CD4-positive, alpha-beta memory T cell (primary cell): ENCODE data around the gene RAB20. TPM values are rescaled to one million over a fixed set of nuclear protein-coding genes. Genes with fewer than 3 reads are reported as not detected.

Source experiments
- CTCF ChIA-PET: fragments of 350-600 bp; sonication (Branson Sonifier 250); formaldehyde crosslinking; loops from one replicate; lab custom pipeline; 2021; ENCODE audit warnings: inconsistent platforms; ENCODE audit not compliant: partially characterized antibody; lab: Charles Lee
- POLR2A ChIA-PET: fragments of 350-600 bp; sonication (Branson Sonifier 250); formaldehyde crosslinking; loops from one replicate; lab custom pipeline; 2021; ENCODE audit not compliant: partially characterized antibody; lab: Charles Lee
- DNase-seq, 5 donors: peaks; one replicate each; pipeline versions ENCODE4 v3.0.0 to v3.0.0-alpha.2; 2020 to 2022; ENCODE audit warnings: mixed read lengths in 1 of 5
- H3K27ac ChIP-seq: one replicate; pipeline ENCODE4 v1.7.0; 2013; ENCODE audit warnings: low read depth, low read length
- H3K27me3 ChIP-seq: 2 replicates; pipeline ENCODE4 v1.7.0; 2013; ENCODE audit warnings: mild to moderate bottlenecking, low read length, moderate library complexity; ENCODE audit not compliant: insufficient read depth
- H3K36me3 ChIP-seq: 2 replicates; pipeline ENCODE4 v1.7.0; 2013; ENCODE audit warnings: mild to moderate bottlenecking, low read length, moderate library complexity; ENCODE audit not compliant: insufficient read depth
- H3K4me1 ChIP-seq: 2 replicates; pipeline ENCODE4 v1.7.0; 2013; ENCODE audit warnings: mild to moderate bottlenecking, low read length, moderate library complexity; ENCODE audit not compliant: insufficient read depth
- H3K4me3 ChIP-seq, 2 donors: one replicate each; pipeline ENCODE4 v1.7.0; 2013; ENCODE audit warnings: low read length in 2 of 2, mild to moderate bottlenecking in 1 of 2
- H3K9me3 ChIP-seq, 2 donors: one replicate each; pipeline ENCODE4 v1.7.0; 2013; ENCODE audit warnings: low read length in 2 of 2, control low read depth in 1 of 2; ENCODE audit not compliant: control insufficient read depth in 1 of 2
- H3K27ac Mint-ChIP-seq, 7 donors: one replicate each; pipeline ENCODE4 v1.8.0; 2020 to 2021; ENCODE audit warnings: mixed read lengths in 7 of 7, mild to moderate bottlenecking in 6 of 7, inconsistent platforms in 3 of 7, moderate library complexity in 3 of 7
- H3K27me3 Mint-ChIP-seq, 2 donors: one replicate each; pipeline ENCODE4 v1.8.0; 2020 to 2021; ENCODE audit warnings: mixed read lengths in 2 of 2
- H3K36me3 Mint-ChIP-seq, 2 donors: one replicate each; pipeline ENCODE4 v1.8.0; 2020 to 2021; ENCODE audit warnings: mixed read lengths in 2 of 2, inconsistent platforms in 1 of 2, mild to moderate bottlenecking in 1 of 2
- H3K4me1 Mint-ChIP-seq, 4 donors: one replicate each; pipeline ENCODE4 v1.8.0; 2020 to 2021; ENCODE audit warnings: mixed read lengths in 4 of 4, mild to moderate bottlenecking in 1 of 4
- H3K4me3 Mint-ChIP-seq, 8 donors: one replicate each; pipeline ENCODE4 v1.8.0; 2020 to 2021; ENCODE audit warnings: mixed read lengths in 8 of 8, mild to moderate bottlenecking in 7 of 8, moderate library complexity in 6 of 8, inconsistent platforms in 3 of 8
- H3K9me3 Mint-ChIP-seq, 8 donors: one replicate each; pipeline ENCODE4 v1.8.0; 2020 to 2021; ENCODE audit warnings: mixed read lengths in 8 of 8, mild to moderate bottlenecking in 5 of 8, inconsistent platforms in 3 of 8, moderate library complexity in 1 of 8
- intact Hi-C: fragments of 100-400 bp; cut with micrococcal nuclease; formaldehyde crosslinking; loops from one replicate; pipeline ENCODE4 v1.15.1; 2023
- polyA plus RNA-seq, 2 donors: library from polyadenylated mRNA; unstranded; fragments of 300-500 nt; fragmentation: Illumina TruSeq; gene quantifications; one replicate each; pipeline ENCODE4 v1.2.3, GENCODE V29; 2021
- total RNA-seq, 2 experiments: library from RNA; stranded (reverse); gene quantifications; one replicate each; pipeline ENCODE4 v1.2.3, GENCODE V29; 2021

RAB20 gene
- total and polyA plus RNA-seq, 4 experiments from 2014 or later = 2.2 to 5.7 (median 3.0) TPM

DNA sequence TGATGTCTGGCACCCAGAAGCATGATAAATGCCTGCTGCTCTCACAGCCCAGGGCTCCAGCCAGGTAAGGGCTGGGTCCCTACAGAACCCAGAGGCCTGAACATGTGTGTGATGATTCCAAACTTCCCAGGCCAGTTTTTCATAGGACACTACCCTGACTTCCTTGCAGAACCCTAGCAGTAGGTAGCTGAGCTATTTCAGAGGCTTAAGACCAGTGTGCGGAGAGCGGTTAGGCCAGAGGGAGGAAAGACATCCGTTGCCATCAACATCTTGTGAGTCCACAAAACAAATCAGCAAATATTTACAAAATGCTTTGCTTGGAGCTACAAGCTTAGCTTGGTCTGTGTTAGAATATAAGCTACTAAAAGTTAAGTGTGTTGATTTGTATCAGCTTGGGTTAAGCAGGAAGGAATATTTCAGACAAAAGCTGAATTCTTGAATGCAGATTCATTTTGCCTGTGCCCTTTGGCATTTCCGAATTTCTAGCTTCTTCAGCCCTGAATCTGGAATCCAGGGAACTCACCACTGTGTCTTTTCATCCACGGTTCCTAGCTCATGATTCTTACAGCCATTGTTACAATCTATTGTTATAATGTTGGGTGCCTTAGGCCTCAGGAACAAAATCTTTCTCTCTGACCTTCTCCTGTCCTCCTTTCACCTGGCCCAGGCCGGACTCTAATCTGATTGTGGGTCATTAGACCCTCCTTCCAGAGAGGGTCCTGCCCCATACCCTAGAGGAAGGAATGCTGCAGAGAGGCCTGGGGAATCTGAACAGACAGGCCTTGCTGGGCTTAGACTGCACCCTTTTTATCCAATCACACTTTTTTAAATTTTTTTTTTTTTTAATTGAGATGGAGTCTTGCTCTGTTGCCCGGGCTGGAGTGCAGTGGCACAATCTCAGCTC, 12.4 kb downstream of the RAB20 start:
- H3K36me3 Mint-ChIP-seq = peaks cover 0 to 9% of the 10 kb centered on the region in 2 donors
- H3K27me3 ChIP-seq = no peaks in the 10 kb centered on the region
- ChIA-PET POLR2A (no interaction called here), CTCF (interaction anchor here (0.9 to 1.0 kb wide), 2 partner anchors 11 to 271 kb away, joined by 3 to 4 read pairs; no protein-coding TSS in a partner anchor)
- H3K9me3 ChIP-seq = no peaks in the 10 kb centered on the region
- peaks cover 0 to 4% (median 0%) of the 10 kb centered on the region in 8 donors for H3K9me3 Mint-ChIP-seq
- H3K4me1 ChIP-seq = no peaks in the 10 kb centered on the region
- intact Hi-C loops = no loop called here
- H3K4me3 ChIP-seq = no peak overlapping the region
- H3K27ac ChIP-seq = no peak overlapping the region
- H3K27me3 Mint-ChIP-seq = no peaks in the 10 kb centered on the region
- no peaks in the 10 kb centered on the region for H3K36me3 ChIP-seq
- H3K4me1 Mint-ChIP-seq = no peaks in the 10 kb centered on the region
- no peak overlapping the region for H3K27ac Mint-ChIP-seq
- no peak for DNase-seq
- H3K4me3 Mint-ChIP-seq = no peak overlapping the region

- no peak overlapping the region for H3K4me3 ChIP-seq
- H3K27ac ChIP-seq = no peak overlapping the region
- H3K27me3 ChIP-seq = no peaks in the 10 kb centered on the region
- POLR2A ChIA-PET = no interaction called here
- no peaks in the 10 kb centered on the region for H3K4me1 Mint-ChIP-seq
- peaks cover 0 to 4% (median 0%) of the 10 kb centered on the region in 8 donors for H3K9me3 Mint-ChIP-seq
- H3K9me3 ChIP-seq = no peaks in the 10 kb centered on the region
- CTCF ChIA-PET = no interaction called here
- H3K27ac Mint-ChIP-seq = peak overlapping the region in 1 of 7 donors; percentile 51
- DNase-seq = no peak
- no peaks in the 10 kb centered on the region for H3K36me3 ChIP-seq
- no peak overlapping the region for H3K4me3 Mint-ChIP-seq
- peaks cover 0 to 9% of the 10 kb centered on the region in 2 donors for H3K36me3 Mint-ChIP-seq
- no peaks in the 10 kb centered on the region for H3K27me3 Mint-ChIP-seq
- H3K4me1 ChIP-seq = no peaks in the 10 kb centered on the region
- intact Hi-C loops = no loop called here
Measured at GRCh38 chr13:110546926-110547325, 14.6 kb downstream of the RAB20 start.

DNA sequence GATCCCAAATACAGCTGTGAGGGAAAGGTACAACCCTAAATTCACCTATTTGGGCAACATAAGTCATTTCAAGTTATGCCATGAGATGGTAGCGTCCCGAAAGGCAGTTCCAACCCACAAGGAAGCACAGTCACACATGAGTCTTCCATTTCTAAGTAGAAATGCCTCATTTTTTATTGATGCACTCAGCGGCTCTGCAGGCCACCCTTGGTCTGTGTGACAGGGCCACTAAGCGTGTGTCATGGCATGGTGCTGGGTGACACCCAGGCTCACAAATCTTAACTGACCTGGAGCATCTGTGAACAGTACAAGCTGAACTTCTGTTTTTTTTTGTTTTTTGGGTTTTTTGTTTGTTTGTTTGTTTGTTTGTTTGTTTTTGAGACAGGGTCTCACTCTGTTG, 15.1 kb downstream of the RAB20 start:
- Histone ChIP-seq H3K4me3 (no peak overlapping the region), H3K36me3 (no peaks in the 10 kb centered on the region), H3K27ac (no peak overlapping the region), H3K27me3 (no peaks in the 10 kb centered on the region), H3K9me3 (no peaks in the 10 kb centered on the region), H3K4me1 (no peaks in the 10 kb centered on the region)
- H3K9me3 Mint-ChIP-seq = peaks cover 0 to 4% (median 0%) of the 10 kb centered on the region in 8 donors
- intact Hi-C loops = no loop called here
- H3K4me1 Mint-ChIP-seq = no peaks in the 10 kb centered on the region
- H3K36me3 Mint-ChIP-seq = peaks cover 0 to 9% of the 10 kb centered on the region in 2 donors
- H3K27me3 Mint-ChIP-seq = no peaks in the 10 kb centered on the region
- POLR2A ChIA-PET = no interaction called here
- no peak overlapping the region for H3K27ac Mint-ChIP-seq
- no peak overlapping the region for H3K4me3 Mint-ChIP-seq
- DNase-seq = no peak
- CTCF ChIA-PET = no interaction called here

DNA sequence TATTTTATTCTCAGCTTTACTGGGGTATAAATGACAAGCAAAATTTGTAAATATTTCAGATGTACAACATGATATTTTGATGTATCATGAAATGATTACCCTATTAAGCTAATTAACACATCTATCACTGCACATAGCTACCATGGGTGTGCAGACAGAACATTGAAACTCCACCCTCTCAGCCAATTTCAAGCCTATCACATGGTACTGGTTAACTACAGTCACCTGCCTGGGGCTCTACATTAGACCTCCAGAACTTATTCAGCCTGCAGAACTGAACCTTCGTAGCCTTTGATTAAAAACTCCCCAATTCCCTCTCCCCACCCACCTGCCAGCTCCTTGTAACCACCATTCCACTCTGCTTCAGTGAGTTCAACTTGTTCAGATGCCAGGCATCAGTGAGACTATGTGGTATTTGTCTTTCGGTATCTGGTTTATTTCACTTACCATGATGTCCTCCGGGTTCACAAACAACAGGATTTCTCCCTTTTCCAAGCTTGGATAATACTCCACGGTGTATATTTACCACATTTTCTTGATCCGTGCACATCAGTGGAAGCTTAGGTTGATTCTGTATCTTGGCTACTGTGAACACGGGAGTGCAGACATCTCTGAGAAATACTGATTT, 19.2 kb downstream of the RAB20 start:
- Histone ChIP-seq H3K36me3 (no peaks in the 10 kb centered on the region), H3K27ac (no peak overlapping the region), H3K9me3 (no peaks in the 10 kb centered on the region), H3K4me3 (no peak overlapping the region), H3K27me3 (no peaks in the 10 kb centered on the region), H3K4me1 (no peaks in the 10 kb centered on the region)
- ChIA-PET CTCF (no interaction called here), POLR2A (no interaction called here)
- Mint-ChIP-seq H3K9me3 (peaks cover 0 to 4% (median 0%) of the 10 kb centered on the region in 8 donors), H3K4me1 (peaks cover 0 to 3% (median 1%) of the 10 kb centered on the region in 4 donors), H3K27me3 (no peaks in the 10 kb centered on the region), H3K4me3 (no peak overlapping the region), H3K36me3 (peaks cover 0 to 8% of the 10 kb centered on the region in 2 donors), H3K27ac (no peak overlapping the region)
- DNase-seq = no peak
- intact Hi-C loops = no loop called here

DNA sequence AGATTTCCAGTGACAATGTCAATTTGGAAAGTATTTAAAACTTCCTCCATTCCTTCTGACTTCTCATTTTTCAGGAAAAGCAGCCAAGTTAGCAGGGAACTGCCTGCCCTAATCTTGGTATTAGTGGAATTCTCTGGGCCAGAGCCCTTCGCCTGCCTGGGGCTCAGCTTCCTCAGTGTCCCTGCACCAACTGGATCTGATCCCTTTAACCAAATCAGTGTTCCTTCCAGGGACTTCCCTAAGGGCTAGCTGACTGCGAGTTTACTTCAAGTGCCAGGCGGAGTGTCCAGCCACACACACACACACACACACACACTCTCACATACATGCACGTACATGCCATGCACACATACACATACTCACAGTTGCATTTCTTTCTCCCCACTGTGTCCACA, 20.0 kb downstream of the RAB20 start:
- Mint-ChIP-seq H3K4me3 (no peak overlapping the region), H3K36me3 (peaks cover 0 to 4% of the 10 kb centered on the region in 2 donors), H3K9me3 (peaks cover 0 to 4% (median 0%) of the 10 kb centered on the region in 8 donors), H3K27ac (no peak overlapping the region), H3K4me1 (peaks cover 0 to 4% (median 1%) of the 10 kb centered on the region in 4 donors), H3K27me3 (no peaks in the 10 kb centered on the region)
- intact Hi-C loops = no loop called here
- no peaks in the 10 kb centered on the region for H3K4me1 ChIP-seq
- H3K27ac ChIP-seq = no peak overlapping the region
- DNase-seq = no peak
- H3K27me3 ChIP-seq = no peaks in the 10 kb centered on the region
- H3K36me3 ChIP-seq = no peaks in the 10 kb centered on the region
- CTCF ChIA-PET = no interaction called here
- H3K4me3 ChIP-seq = no peak overlapping the region
- no peaks in the 10 kb centered on the region for H3K9me3 ChIP-seq
- POLR2A ChIA-PET = no interaction called here

DNA sequence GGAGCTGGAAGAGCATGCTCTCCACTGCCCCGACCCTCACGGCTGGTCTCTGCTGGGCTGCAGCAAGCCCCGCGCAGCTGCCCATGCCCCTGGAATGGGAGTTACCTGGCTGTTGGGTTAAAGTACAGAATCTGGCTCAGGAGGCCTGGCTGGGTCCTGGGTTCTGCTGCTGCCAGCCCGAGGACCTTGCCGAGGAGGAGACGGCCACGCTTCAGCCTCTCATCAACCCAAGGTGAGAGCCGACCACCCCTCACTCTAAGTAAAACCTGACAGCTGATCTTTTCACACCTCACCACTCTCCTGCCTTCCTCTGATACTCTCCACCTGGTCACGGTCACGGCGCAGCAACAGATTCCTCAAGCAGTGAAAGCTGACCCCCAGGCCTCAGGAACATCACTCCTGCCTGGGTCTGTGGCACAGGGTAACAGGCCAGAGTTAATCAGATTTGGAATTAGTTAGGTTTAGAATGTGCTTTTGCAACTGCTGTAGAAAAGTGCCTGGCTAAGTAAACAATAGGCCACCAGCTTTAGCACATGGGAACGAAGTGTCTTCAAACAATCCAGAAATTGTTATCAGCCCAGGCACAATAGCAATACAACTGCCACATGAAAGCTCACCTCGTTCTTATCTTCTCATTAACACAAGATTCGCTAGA, 20.5 kb downstream of the RAB20 start:
- H3K4me3 Mint-ChIP-seq = no peak overlapping the region
- peaks cover 0 to 6% (median 5%) of the 10 kb centered on the region in 4 donors for H3K4me1 Mint-ChIP-seq
- Histone ChIP-seq H3K4me3 (no peak overlapping the region), H3K4me1 (no peaks in the 10 kb centered on the region), H3K27me3 (no peaks in the 10 kb centered on the region), H3K36me3 (no peaks in the 10 kb centered on the region), H3K9me3 (no peaks in the 10 kb centered on the region), H3K27ac (no peak overlapping the region)
- H3K27me3 Mint-ChIP-seq = no peaks in the 10 kb centered on the region
- peaks cover 0 to 4% (median 0%) of the 10 kb centered on the region in 8 donors for H3K9me3 Mint-ChIP-seq
- peaks cover 0 to 4% of the 10 kb centered on the region in 2 donors for H3K36me3 Mint-ChIP-seq
- POLR2A ChIA-PET = no interaction called here
- H3K27ac Mint-ChIP-seq = no peak overlapping the region
- DNase-seq = no peak
- intact Hi-C loops = no loop called here
- CTCF ChIA-PET = no interaction called here

DNA sequence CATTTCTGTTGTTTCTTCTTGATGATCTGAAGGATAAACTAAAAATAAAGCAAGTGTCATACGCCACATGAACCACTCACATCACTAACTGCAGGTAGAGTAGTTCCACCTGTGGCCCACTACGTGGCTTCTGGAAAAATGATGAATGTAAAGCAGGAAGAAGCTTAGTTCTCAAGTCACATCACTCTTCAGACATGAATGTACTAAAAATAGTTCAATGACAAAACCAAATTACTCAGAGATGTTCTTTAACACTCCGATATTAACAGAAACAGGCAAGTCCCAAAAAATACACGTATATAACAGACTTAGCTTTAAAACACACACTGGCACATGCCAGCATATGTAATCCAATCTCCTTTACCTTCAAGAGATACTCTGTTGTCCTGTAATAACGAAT, 21.6 kb downstream of the RAB20 start:
- no peak overlapping the region for H3K27ac Mint-ChIP-seq
- CTCF ChIA-PET = no interaction called here

More for the DNA sequence above, 21.6 kb downstream of the RAB20 start:
- peaks cover 0 to 7% (median 6%) of the 10 kb centered on the region in 4 donors for H3K4me1 Mint-ChIP-seq
- no peaks in the 10 kb centered on the region for H3K27me3 Mint-ChIP-seq
- no peak for DNase-seq
- H3K36me3 Mint-ChIP-seq = peaks cover 0 to 2% of the 10 kb centered on the region in 2 donors
- H3K9me3 ChIP-seq = no peaks in the 10 kb centered on the region
- H3K4me3 ChIP-seq = no peak overlapping the region
- H3K4me3 Mint-ChIP-seq = no peak overlapping the region
- no peak overlapping the region for H3K27ac ChIP-seq
- H3K4me1 ChIP-seq = no peaks in the 10 kb centered on the region
- H3K9me3 Mint-ChIP-seq = peaks cover 0 to 2% (median 0%) of the 10 kb centered on the region in 8 donors
- POLR2A ChIA-PET = no interaction called here
- H3K27me3 ChIP-seq = no peaks in the 10 kb centered on the region
- intact Hi-C loops = no loop called here
- H3K36me3 ChIP-seq = no peaks in the 10 kb centered on the region
